Middle frontal gyrus (tissue), 1 donor: ENCODE results near the gene UGT1A8.
"Not testable (repeated sequence)": the region's sequence is repeated elsewhere in the genome, so short reads cannot be mapped to it uniquely, and the experiment has no call there.

Experiments
- DNase-seq: peaks from one replicate; pipeline ENCODE4 v3.0.0-alpha.2; 2015; ENCODE audit warnings: low spot score; ENCODE audit errors: extremely low spot score

UGT1A8 gene

GRCh38 chr2:233714121-233714520 is 96.7 kb downstream of the UGT1A8 start:
- no peak for DNase-seq

- no peak for DNase-seq
Observed at GRCh38 chr2:233718552-233718951, 101.1 kb downstream of the UGT1A8 start, which contains the start of gene UGT1A4. Gene UGT1A4 (plus strand): TSS chr2:233718736. CDS start chr2:233718821, 85 bp downstream.

GRCh38 chr2:233728723-233729301 is 111.4 kb downstream of the UGT1A8 start, which contains the start of gene UGT1A3:
Gene UGT1A3 (plus strand): TSS chr2:233729042. CDS start chr2:233729127, 85 bp downstream.
- DNase-seq: no peak

- DNase-seq: not testable (repeated sequence)
Observed at GRCh38 chr2:233736868-233737653, 119.6 kb downstream of the UGT1A8 start.

GRCh38 chr2:233740870-233741269 is 123.4 kb downstream of the UGT1A8 start:
- DNase-seq: no peak

- no peak for DNase-seq
Observed at GRCh38 chr2:233743464-233744259, 126.2 kb downstream of the UGT1A8 start.

- no peak for DNase-seq
Observed at GRCh38 chr2:233745073-233745755, 127.8 kb downstream of the UGT1A8 start.

GRCh38 chr2:233745838-233746237 is 128.4 kb downstream of the UGT1A8 start:
- not testable (repeated sequence) for DNase-seq

- DNase-seq: no peak
Observed at GRCh38 chr2:233746475-233747282, 129.2 kb downstream of the UGT1A8 start.

- DNase-seq: no peak
Observed at GRCh38 chr2:233747283-233747544, 129.8 kb downstream of the UGT1A8 start.

- DNase-seq: not testable (repeated sequence)
Observed at GRCh38 chr2:233750689-233751088, 133.3 kb downstream of the UGT1A8 start.

- not testable (repeated sequence) for DNase-seq
Observed at GRCh38 chr2:233751212-233752009, 134.0 kb downstream of the UGT1A8 start.

- no peak for DNase-seq
Observed at GRCh38 chr2:233754872-233755611, 137.6 kb downstream of the UGT1A8 start.

GRCh38 chr2:233756429-233757081 is 139.1 kb downstream of the UGT1A8 start:
- DNase-seq: no peak

GRCh38 chr2:233758141-233758540 is 140.7 kb downstream of the UGT1A8 start:
- no peak for DNase-seq

GRCh38 chr2:233758849-233759248 is 141.4 kb downstream of the UGT1A8 start:
- DNase-seq: no peak

- DNase-seq: no peak
Observed at GRCh38 chr2:233760043-233760442, 142.6 kb downstream of the UGT1A8 start, which contains the start of gene UGT1A1. Gene UGT1A1 (plus strand): TSS chr2:233760270. CDS start chr2:233760288, 18 bp downstream.

- DNase-seq: no peak
Observed at GRCh38 chr2:233761040-233761769, 143.8 kb downstream of the UGT1A8 start.
